Upper lobe of right lung (tissue), 1 donor: ENCODE results near the gene SOWAHD. TPM values are rescaled to one million over a fixed set of nuclear protein-coding genes. Genes with fewer than 3 reads are reported as not detected.
A peak's percentile ranks its signal among the peaks of the same experiment; 100 is the strongest.
"Not testable (repeated sequence)": the region's sequence is repeated elsewhere in the genome, so short reads cannot be mapped to it uniquely, and the experiment has no call there.

Experiments used
- ATAC-seq: fragments of 200-7000 bp; cut with Tn5 transposase; one replicate; pipeline ENCODE4 v1.9.1; 2020; ENCODE audit warnings: mild to moderate bottlenecking, moderate library complexity
- DNase-seq: peaks from one replicate; pipeline ENCODE4 v3.0.0-alpha.2; 2020
- H3K27ac ChIP-seq: fragments of 200-600 bp; one replicate; pipeline ENCODE4 v1.8.0; 2022
- H3K27me3 ChIP-seq: fragments of 200-600 bp; one replicate; pipeline ENCODE4 v1.8.0; 2022; ENCODE audit warnings: mild to moderate bottlenecking
- H3K36me3 ChIP-seq: fragments of 200-600 bp; one replicate; pipeline ENCODE4 v1.8.0; 2022
- H3K4me1 ChIP-seq: fragments of 200-600 bp; one replicate; pipeline ENCODE4 v1.8.0; 2022
- H3K4me3 ChIP-seq: fragments of 200-600 bp; one replicate; pipeline ENCODE4 v1.8.0; 2022; ENCODE audit warnings: mild to moderate bottlenecking
- H3K9me3 ChIP-seq: fragments of 200-600 bp; one replicate; pipeline ENCODE4 v1.8.0; 2022
- CTCF ChIP-seq: fragments of 200-600 bp; IDR thresholded peaks from one replicate; pipeline ENCODE4 v1.8.0; 2022; ENCODE audit warnings: antibody characterized with exemption
- intact Hi-C: fragments of 100-400 bp; cut with DNase I; formaldehyde crosslinking; loops from one replicate; pipeline ENCODE4 v1.11.0; 2022
- total RNA-seq: library from RNA; stranded (reverse); fragmentation: NEBNext Ultra II Directional; extraction: Animal tissue kit (Norgen Biotek cat#: 25700); gene quantifications from one replicate; pipeline ENCODE4 v1.2.1, GENCODE V29; 2021
- donor health status: DM: no; HTN: yes; CAD: no; lungs with severe emphysema.

SOWAHD gene
- total RNA-seq, 1 donor from 2014 or later: 4.0 TPM

- no peak for TF ChIP-seq CTCF
- intact Hi-C loops: no loop called here
Observed at GRCh38 chrX:119791437-119792231, 33.2 kb downstream of the SOWAHD start, which contains the start of gene RPL39. RPL39 (minus strand) TSS chrX:119791630; CDS start chrX:119791576, 54 bp downstream.

GRCh38 chrX:119801253-119802221, 43.1 kb downstream of the SOWAHD start:
- Histone ChIP-seq H3K36me3 (no peaks in the 10 kb centered on the region), H3K4me1 (no peaks in the 10 kb centered on the region), H3K9me3 (no peaks in the 10 kb centered on the region), H3K27ac (no peak overlapping the region), H3K4me3 (no peak overlapping the region), H3K27me3 (no peaks in the 10 kb centered on the region)
- no peak for TF ChIP-seq CTCF
- intact Hi-C loops: no loop called here
- ATAC-seq (no peak), DNase-seq (no peak)

More at GRCh38 chrX:119791437-119792231, 33.2 kb downstream of the SOWAHD start, which contains the start of gene RPL39:
- peaks cover 32% of the 10 kb centered on the region for H3K36me3 ChIP-seq
- H3K27ac ChIP-seq: peak within 1 kb of the TSS; percentile 93
- H3K9me3 ChIP-seq: no peaks in the 10 kb centered on the region
- peaks cover 15% of the 10 kb centered on the region for H3K4me1 ChIP-seq
- ATAC-seq (peak; percentile 97), DNase-seq (peak; percentile 91)
- H3K27me3 ChIP-seq: no peaks in the 10 kb centered on the region
- H3K4me3 ChIP-seq: peak within 1 kb of the TSS; percentile 67

- no peaks in the 10 kb centered on the region for H3K36me3 ChIP-seq
- ATAC-seq (no peak), DNase-seq (no peak)
- no peaks in the 10 kb centered on the region for H3K9me3 ChIP-seq
- H3K4me1 ChIP-seq: no peaks in the 10 kb centered on the region
- H3K27ac ChIP-seq: no peak overlapping the region
- intact Hi-C loops: no loop called here
- no peak overlapping the region for H3K4me3 ChIP-seq
- no peaks in the 10 kb centered on the region for H3K27me3 ChIP-seq
- no peak for TF ChIP-seq CTCF
Observed at GRCh38 chrX:119802546-119802945, 44.2 kb downstream of the SOWAHD start.

GRCh38 chrX:119808461-119808860, 50.1 kb downstream of the SOWAHD start:
- H3K36me3 ChIP-seq, H3K27ac ChIP-seq, intact Hi-C loops, H3K4me3 ChIP-seq, H3K27me3 ChIP-seq, H3K9me3 ChIP-seq, H3K4me1 ChIP-seq, DNase-seq, ATAC-seq: not testable (repeated sequence)

- Histone ChIP-seq H3K4me1 (no peaks in the 10 kb centered on the region), H3K4me3 (no peak overlapping the region), H3K27me3 (no peaks in the 10 kb centered on the region), H3K27ac (no peak overlapping the region), H3K9me3 (no peaks in the 10 kb centered on the region), H3K36me3 (no peaks in the 10 kb centered on the region)
- intact Hi-C loops: no loop called here
- ATAC-seq (no peak), DNase-seq (no peak)
- no peak for TF ChIP-seq CTCF
Observed at GRCh38 chrX:119809185-119809666, 50.8 kb downstream of the SOWAHD start.

Other genes starting within 250 kb of the SOWAHD start
- gene STEEP1, start 193.2 kb upstream of the SOWAHD start, total RNA-seq: 23.1 TPM
- 48.7 TPM for gene UBE2A, start 184.0 kb upstream of the SOWAHD start, total RNA-seq
- 7.1 TPM for gene NKRF, start 152.2 kb upstream of the SOWAHD start, total RNA-seq
- gene SEPTIN6, start 65.4 kb upstream of the SOWAHD start, total RNA-seq: 20.9 TPM
- 1,275 TPM for gene RPL39, start 33.0 kb downstream of the SOWAHD start, total RNA-seq
- gene UPF3B, start 94.4 kb downstream of the SOWAHD start, total RNA-seq: 6.3 TPM
- 13.6 TPM for gene RNF113A, start 113.1 kb downstream of the SOWAHD start, total RNA-seq
- 70.4 TPM for gene NDUFA1, start 113.2 kb downstream of the SOWAHD start, total RNA-seq
- not detected for gene AKAP14, start 137.3 kb downstream of the SOWAHD start, total RNA-seq
- 7.8 TPM for gene NKAP, start 185.2 kb downstream of the SOWAHD start, total RNA-seq